H54 (cell line): Measurements from ENCODE around the gene SFMBT1.
"Not testable (repeated sequence)": the region's sequence is repeated elsewhere in the genome, so short reads cannot be mapped to it uniquely, and the experiment has no call there.

Experiments
- DNase-seq: peaks from one replicate; pipeline ENCODE4 v3.0.0; 2011; ENCODE audit warnings: low spot score, mixed read lengths; ENCODE audit not compliant: insufficient read length
- FAIRE-seq: peaks from 3 replicates; lab custom pipeline; 2011; peaks lifted over from hg19 to GRCh38; lab: Jason Lieb, UNC
- POLR2A ChIP-seq: IDR thresholded peaks from 2 replicates; pipeline ENCODE4 v1.6.1; 2011; ENCODE audit warnings: low read depth, mild to moderate bottlenecking, low read length

SFMBT1 gene

GRCh38 chr3:53065841-53066480 lies 20.1 kb upstream of the SFMBT1 start:
- FAIRE-seq (no peak), DNase-seq (no peak)

DNA sequence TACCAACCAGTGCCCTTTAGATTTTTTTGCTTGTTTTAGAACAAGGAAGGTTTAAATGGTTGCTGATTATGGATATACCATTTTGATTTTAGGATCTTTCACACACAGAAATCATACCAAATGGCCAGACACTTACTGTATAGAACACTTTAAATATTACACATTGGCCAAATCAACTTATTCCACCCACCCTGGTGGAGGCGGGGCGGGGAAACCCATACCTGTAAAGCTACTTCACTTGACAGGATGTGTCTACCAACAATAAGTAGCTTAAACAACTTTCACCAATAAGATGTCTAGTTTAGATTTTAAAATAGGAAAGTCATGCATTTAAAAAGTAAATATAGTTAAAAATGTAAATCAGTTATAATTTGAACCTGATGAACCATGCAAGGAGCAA lies 17.0 kb upstream of the SFMBT1 start:
- FAIRE-seq (no peak), DNase-seq (no peak)
- TF ChIP-seq POLR2A: no peak

More at GRCh38 chr3:53065841-53066480, 20.1 kb upstream of the SFMBT1 start:
- TF ChIP-seq POLR2A: no peak

DNA sequence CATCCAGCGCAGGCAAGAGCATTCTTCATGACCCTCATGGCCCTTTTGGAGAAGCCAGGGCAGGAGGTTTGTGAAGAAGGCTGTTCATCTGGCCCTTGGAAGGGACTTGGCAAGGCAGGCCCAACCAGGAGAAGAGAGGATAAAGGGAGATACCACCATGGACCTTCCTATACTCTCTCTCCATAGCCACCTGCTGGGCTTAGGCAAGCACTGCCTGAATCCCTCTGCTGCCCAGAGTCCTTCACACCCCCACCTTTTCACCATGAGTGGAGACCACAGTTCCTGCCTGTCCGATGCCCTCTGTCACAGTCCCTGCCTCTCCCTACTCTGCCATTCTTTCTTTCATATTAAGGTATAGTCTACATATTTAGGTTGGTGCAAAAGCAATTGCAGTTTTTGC lies 10.6 kb upstream of the SFMBT1 start:
- no peak for DNase-seq
- no peak for FAIRE-seq
- no peak for TF ChIP-seq POLR2A

DNA sequence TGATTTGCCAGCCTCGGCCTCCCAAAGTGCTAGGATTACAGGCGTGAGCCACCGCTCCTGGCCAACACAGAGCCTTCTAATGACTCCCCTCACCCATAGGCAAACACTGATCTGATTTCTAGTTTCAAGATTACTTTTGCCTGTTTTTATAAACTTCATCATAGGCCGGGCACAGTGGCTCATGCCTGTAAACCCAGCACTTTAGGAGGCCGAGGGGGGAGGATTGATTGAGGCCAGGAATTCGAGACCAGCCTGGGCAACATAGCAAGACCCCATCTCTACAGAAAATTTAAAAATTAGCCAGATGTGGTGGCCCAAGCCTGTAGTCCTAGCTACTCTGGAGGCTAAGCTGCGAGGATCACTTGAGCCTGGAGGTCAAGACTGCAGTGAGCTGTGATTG lies 8.4 kb upstream of the SFMBT1 start:
- not testable (repeated sequence) for DNase-seq

GRCh38 chr3:53051929-53052328 lies 6.1 kb upstream of the SFMBT1 start:
- FAIRE-seq: no peak
- no peak for DNase-seq
- TF ChIP-seq POLR2A: no peak

More for the DNA sequence above, 8.4 kb upstream of the SFMBT1 start:
- not testable (repeated sequence) for FAIRE-seq

DNA sequence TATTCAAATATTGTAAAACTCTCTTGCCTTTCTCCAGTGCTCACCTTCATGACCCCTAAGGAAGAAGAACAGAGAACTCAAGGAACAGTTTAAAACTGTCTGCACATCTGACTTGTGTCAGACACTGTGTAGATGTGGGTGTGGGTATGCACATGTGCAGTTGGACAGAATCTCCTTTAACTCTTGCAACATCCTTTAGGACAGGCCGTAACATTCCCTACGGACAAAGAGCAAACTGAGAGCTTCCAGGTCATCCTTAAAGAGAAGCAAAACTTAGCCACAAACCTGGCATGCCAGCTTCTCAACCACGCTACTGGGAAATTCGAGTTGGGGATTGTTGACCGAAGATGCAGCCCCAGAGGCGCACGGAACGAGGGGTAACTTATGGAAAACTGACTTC lies 4.1 kb upstream of the SFMBT1 start:
- no peak for TF ChIP-seq POLR2A
- DNase-seq (no peak), FAIRE-seq (no peak)

GRCh38 chr3:53046171-53047170 lies 598 bp upstream of the SFMBT1 start:
- DNase-seq (no peak), FAIRE-seq (no peak)
- TF ChIP-seq POLR2A: no peak

GRCh38 chr3:53044711-53045517 lies 959 bp downstream of the SFMBT1 start:
- FAIRE-seq (peak; percentile 74), DNase-seq (peak; percentile 87)
- TF ChIP-seq POLR2A: peak; percentile 43; the same call in 1 of the 2 replicates

- DNase-seq (no peak), FAIRE-seq (peak; percentile 64)
- no peak for TF ChIP-seq POLR2A
These were observed 1.5 kb downstream of the SFMBT1 start for GRCh38 chr3:53044371-53044710.

DNA sequence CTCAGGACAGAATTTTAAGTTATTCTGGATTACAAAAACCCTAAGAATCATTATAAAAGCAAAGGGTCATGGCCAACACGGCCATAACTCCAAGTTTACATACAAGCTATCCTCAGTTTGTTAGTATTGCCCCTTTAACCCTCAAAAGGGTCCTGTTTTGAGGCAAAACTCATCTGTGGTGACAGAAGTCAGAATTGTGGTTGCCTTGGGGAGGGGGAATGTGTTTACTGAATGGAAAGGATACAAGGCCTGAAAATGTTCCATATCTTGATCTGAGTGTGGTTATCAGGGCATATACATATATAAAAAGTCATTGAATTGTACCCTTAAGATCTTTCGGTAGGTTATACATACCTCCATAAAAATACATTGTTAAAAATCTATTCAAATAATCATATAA lies 2.1 kb downstream of the SFMBT1 start:
- FAIRE-seq: no peak
- no peak for DNase-seq
- TF ChIP-seq POLR2A: no peak

GRCh38 chr3:53042651-53043050 lies 3.2 kb downstream of the SFMBT1 start:
- no peak for TF ChIP-seq POLR2A
- FAIRE-seq (no peak), DNase-seq (no peak)

DNA sequence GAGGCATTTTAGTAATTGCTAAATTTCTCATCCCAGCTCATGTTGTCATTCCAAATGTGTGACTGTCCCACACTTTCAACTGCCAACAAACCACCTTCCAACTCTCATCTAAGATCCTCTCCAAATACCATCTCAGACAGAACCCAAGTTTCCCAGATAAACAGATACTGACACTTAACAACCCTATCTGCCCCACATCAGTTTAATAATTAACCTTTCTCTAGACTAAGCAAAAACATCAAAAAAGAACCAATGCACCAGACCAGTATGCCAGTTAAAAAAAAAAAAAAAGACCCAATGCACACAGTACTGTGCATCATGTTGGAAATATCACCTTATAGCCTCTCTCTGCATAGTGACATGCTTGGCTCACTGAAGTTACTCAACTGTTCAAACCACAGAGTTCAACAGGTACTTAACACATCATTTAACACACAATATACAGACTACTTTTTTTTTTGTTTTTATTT lies 5.5 kb downstream of the SFMBT1 start:
- no peak for TF ChIP-seq POLR2A
- DNase-seq (no peak), FAIRE-seq (peak; percentile 84)

DNA sequence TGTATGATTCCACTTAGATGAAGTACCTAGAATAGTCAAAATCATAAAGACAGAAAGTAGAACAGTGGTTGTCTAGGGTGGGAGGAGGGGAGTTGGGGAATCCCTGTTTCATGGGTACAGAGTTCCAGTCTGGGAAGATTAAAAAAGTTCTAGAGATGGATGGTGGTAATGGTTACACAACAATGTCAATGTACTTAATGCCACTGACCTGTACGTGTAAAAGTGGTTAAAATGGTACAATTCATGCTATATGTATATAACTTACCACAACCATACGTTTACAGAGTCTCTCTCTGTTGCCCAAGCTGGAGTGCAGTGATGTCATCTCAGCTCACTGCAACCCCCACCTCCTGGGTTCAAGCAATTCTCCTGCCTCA lies 6.5 kb downstream of the SFMBT1 start:
- FAIRE-seq (no peak), DNase-seq (no peak)
- TF ChIP-seq POLR2A: no peak
